HG03103 (cell line): Measurements from ENCODE around the gene SALL2.
"Not testable (repeated sequence)": the region's sequence is repeated elsewhere in the genome, so short reads cannot be mapped to it uniquely, and the experiment has no call there.

Experiments
- ATAC-seq: cut with Tn5 transposase; IDR thresholded peaks from one replicate; pipeline ENCODE4 v1.9.1; 2021; ENCODE audit warnings: low read depth; ENCODE audit not compliant: unreplicated experiment

SALL2 gene

DNA sequence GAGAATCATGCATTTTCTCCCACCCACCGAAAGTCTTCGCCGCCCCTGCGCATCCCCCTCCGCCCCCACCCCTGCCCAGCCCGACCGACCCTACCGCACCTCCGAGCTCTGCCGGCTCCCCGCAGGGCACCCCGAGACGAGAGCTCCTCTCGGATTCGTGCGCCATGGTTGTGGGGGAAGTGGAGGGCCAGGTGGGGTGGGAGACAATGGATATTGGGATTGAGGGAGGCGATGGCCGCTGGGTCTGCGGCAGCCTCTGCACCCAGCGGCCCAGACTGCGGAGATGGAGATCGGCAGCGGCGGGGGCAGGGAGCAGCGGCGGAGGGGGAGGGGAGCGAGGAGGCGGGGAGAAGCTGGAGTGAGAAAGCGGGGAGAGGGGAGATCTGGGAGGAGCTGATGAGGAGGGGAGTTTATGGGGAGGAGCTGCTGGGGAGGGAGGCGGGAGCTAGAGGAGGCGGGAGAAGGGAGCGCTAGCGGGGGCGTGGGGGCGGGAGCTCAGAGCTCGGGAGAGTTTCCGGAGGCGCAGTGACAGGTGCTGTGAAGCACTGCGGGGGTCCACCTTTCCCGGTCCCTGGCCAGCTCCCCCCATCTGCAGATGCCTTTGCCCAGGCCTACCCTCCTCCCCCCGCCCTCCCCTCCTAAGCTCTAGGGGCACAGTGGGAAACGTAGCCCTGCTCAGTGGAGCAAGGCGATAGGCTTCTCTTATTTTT, at the start of gene SALL2:
TSS of gene SALL2 (minus strand) at position 385 of the 710 bp plus-strand sequence. CDS start at position 166, 219 bp downstream.
- ATAC-seq, result no peak

DNA sequence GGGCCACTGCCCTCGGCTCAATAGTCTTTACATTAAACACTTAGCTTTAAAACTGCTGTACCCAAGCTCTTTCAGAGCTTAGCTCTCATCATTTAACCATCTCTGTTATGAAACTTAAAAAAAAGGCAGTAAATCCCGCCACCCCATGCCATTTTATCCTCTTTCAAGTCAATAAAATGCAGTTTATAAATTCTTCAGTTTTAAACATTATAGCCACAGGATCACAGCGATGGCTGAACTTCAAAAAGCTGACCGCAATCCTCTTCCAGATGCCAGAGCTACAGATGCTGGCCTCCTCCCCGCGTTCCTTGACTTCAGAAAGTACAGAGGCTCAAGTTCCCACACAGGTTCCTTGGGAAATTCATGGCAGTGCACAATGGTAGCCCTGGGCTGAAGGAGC, 49.5 kb upstream of the SALL2 start:
- no peak for ATAC-seq

DNA sequence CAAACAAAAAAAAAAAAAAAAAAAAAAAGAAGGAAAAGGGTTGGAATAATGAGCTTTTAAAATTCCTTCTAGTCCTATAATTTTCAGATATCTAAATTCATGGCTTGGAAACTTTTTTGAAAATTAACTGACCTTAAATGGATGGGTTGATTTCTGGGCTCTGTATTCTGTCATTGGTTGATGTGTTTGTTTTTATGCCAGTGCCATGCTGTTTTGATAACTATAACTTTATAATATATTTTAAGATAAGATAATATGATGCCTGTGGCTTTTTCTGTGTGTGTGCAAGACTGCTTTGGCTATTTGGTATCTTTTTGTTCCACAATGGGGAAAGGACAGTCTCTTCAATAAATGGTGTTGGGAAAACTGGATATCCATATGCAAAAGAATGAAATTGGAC, 46.5 kb upstream of the SALL2 start:
- no peak for ATAC-seq

DNA sequence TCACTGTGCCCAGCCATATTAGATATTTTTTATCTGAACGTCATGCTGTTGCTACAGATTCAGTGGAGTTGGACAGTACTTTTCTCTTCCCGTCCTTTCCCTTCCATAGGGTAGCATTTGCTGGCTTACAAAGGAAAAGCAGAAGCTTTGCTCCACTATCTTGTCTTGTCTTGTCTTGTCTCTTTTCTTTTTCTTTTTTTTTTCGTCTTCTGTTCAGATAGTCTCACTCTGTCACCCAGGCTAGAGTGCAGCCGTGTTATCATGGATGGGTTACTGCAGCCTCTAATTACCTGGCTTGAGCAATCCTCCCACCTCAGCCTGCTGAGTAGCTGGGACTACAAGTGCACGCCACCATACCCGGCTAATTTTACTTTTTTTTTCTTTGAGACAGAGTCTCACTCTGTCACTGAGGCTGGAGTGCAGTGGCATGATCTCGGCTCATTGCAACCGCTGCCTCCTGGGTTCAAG, 32.6 kb upstream of the SALL2 start:
- no peak for ATAC-seq

DNA sequence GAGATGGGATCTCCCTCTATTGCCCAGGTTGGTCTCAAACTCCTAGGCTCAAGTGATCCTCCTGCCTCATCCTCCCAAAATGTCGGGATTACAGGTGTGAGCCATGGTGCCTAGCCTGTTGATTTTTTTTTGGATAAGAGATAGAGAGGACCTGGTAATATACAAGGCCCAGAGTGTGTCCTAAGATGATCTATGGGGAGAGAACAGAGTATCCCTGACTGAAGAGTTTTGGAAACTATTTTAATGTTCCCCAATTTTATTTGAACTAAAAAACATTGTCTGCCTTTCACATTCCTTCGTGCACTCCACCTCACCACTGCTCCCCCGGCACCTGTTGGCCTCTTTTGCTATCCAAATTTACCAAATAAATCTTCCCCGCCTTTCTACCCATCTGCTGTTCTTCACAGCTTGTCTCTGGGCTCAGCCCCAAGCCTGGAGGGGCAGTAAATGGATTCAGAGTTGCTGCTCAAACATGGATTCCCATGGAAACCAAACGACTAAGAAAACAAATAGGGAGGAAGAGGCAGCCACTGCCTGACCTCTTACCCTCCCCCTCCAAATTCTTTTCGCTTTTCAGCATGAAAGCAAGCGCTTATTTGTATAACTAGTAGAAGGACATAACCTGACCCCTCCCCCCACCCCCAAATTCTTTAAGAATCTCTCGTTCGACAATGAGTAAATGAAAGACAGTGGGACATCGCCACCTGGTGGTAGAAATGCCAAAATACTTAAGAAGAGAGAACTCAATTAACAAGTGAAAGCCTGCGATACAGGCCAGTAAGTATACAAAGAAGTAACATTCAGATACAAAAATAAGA, 31.1 kb upstream of the SALL2 start:
- ATAC-seq, result no peak

DNA sequence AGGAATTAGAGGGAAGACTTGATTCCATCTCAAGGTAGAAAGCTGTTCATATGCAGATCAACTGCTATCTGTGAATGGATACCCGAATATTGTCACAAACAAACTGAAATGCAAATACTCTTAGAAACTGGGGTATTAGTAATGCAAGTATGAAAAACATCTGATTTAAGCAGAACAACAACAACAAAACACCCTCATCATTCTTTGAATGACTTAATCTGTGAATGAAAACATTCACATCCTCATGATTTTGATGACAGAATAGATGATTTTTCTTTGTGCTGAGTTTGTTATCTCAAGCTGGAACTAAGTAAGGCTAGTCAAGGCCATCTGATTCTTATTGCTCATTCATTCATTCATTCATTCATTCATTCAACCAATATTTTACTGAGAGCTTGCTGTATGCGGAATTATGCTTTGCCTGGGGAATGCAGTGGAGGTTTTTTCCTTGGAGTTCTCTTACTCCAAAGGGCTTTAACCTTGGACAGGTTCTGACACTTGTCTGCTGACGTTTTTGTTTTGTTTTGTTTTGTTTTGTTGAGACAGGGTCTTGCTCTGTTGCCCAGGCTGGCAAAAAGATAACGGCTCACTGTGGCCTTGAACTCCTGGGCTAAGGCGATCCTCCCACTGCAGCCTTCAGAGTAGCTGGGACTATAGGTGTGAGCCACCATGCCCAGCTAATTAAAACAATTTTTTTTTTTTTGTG, 30.4 kb upstream of the SALL2 start:
- ATAC-seq, result no peak

DNA sequence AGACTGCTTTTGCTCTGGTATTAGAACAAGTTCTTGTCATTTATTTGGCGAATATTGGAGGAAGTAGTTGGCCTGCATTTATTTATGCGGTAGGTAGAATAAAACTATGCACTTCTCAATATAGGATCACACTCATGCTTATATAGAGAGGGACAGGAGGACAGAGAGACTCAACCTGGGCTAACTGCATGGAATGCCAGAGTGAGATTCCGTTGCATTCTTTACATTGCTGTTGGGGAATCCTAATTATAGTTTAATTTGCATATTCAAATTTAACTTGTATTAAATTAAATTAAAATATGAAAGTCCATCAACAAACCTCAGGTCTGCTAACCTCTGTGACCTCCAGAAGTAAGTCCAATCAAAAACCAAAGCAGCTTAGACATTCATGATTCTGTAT, 27.1 kb upstream of the SALL2 start:
- no peak for ATAC-seq

DNA sequence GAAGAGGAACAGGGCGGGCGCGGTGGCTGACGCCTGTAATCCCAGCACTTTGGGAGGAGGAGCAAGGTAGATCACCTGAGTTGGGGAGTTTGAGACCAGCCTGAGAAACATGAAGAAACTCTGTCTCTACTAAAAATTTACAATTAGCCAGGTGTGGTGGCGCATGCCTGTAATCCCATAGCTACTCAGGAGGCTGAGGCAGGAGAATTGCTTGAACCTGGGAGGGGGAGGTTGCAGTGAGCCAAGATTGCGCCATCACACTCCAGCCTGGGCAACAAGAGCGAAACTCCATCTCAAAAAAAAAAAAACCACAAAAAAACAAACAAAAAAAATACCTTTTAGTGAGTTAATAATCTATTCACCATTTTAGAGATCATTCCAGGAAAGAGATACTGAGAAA, 18.4 kb upstream of the SALL2 start:
- not testable (repeated sequence) for ATAC-seq

DNA sequence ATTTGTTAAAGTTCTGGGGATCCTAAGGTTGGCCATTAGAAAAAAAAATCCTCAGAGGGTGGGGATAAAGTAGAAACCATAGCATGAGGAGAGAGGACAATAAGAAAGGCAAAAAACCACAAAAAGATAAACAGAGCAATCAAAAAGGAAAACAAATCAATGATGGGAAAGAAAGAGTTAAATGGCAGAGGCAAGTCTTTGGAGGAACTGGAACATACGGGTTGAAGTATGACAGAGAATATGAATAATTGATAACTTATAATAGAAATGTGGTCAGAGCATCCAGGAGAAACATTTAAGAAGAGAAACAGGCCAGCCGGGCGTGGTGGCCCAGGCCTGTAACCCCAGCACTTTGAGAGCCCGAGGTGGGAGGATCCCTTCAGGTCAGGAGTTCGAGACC, 17.8 kb upstream of the SALL2 start:
- ATAC-seq, result no peak

DNA sequence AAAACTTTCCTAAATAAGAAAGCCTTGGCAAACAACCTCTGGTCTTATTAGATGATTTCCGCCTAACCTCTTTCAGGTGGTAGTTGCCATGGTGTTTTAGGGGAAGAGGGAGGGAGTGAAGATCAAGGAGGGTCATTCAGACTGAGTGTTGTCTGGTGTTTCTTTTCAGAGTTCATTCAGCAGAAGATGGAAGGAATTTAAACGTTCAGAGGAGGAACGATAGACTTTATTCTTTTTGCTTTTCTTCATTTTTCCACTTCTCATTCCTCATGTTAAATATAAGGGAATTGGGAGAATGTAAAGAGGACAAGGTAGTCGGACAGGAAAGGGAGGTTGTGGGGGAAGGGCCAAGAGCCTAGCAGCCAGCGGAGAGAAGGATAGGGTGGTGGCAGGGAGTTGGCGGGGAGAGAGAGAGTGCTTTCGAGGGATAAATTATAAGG, 17.4 kb upstream of the SALL2 start:
- no peak for ATAC-seq

DNA sequence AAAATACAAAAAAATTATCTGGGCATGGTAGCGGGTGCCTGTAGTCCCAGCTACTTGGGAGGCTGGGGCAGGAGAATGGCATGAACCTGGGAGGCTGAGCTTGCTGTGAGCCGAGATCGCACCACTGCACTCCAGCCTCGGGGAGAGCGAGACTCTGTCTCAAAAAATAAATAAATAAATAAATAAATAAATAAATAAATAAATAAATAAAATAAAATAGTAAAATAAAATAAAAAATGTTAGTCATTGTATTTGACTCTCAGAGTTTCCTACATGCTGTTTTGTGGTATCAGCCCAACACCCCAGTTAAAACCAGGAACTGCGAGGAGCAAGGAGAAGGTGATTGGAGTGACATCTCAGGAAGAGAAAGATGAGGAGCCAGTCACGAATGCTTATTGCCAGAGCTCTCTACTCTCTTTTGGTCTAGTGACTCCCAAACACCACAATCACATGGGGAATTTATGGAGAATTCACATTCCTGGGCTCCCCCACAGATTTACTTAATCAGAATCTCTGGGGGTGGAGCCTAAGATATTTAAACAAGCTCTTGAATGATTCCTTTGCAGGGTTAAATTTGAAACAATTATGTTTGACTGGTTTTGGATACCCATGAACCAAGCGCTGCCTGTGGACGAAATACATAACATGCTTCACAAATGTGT, 15.4 kb upstream of the SALL2 start:
- ATAC-seq, result no peak

DNA sequence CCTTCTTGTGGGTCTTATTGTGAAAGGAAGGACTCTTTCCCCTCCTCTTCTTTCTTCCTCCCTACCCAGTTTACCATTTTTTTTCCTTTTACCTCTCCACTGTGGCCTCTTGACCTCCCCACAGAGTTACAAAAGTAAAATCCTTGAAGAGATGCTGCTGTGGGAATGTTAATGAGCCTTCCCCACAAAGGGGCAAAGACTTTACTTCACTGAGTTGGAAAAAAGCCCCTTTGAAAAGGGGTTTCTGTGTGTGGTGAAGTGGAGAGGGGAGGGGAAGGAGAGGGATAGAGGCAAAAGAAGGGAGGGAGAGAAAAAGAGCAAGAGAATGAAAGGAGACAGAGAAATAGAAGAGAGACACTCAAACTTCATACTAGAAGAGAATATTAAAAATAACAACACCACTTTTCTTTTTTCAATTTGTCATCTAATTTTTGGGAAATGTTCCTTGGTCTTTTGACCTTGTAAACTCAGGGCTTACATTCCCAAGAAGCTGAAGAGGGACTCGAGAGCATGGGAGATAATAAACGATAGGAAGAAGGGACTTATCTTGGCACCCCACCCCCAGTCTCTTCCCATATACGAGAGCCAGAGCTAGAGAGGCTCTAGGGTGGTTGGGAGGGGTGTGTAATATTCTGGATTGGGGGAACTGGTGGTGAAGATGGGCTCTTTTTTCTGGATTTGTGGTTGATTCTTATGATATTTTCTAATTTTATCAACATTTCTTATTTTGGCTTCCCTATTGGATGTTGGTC, 13.2 kb upstream of the SALL2 start:
- ATAC-seq, result no peak

DNA sequence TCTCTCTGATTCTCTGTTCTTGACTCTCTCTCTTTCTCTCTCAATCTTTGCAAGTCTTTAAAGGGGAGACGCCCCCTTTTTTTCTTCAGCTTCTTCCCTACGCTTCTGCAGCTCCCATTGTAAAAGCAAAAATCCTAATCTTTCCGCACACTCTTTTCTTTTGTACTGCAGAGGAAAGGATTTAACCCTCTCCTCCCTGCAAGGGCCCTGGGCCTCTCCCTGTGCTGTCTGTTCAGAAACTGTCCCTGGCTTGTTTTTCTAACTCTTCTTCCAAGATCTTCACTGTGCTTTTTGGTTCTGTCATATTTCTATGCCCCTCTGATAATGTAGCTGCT, 10.9 kb upstream of the SALL2 start:
- ATAC-seq, result no peak

DNA sequence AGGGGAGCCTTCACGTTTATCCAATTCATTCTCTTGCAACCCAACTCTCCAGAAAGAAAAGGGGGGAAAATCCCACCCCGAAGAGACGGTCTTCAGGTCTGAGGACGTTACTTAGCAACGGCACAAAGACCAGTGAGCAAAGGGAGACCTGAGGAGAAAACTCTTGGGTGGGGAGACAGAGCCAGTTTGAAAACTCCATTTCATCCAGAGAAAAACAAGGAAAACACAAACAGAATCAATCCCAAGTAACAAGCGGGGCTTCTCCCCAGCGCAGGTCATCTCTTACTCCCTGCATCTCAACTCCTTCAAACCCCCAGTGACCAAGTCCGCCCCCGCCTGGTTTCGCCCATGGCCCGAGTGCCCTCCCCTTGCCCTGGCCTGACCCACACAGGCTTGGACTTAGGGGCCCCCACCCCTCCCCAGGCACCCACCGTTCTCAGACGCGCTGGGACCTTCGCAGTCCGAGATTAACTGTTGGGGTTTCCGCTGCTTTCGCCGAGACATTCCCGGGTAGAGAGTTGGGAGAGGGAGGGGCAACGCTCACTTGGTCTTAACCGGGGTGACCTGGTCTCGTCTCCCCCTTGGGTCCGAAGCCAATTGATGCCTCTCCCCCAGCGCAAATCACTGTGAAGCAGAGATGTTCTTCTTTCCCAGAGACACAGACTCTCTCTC, 10.4 kb upstream of the SALL2 start:
- ATAC-seq, result no peak

DNA sequence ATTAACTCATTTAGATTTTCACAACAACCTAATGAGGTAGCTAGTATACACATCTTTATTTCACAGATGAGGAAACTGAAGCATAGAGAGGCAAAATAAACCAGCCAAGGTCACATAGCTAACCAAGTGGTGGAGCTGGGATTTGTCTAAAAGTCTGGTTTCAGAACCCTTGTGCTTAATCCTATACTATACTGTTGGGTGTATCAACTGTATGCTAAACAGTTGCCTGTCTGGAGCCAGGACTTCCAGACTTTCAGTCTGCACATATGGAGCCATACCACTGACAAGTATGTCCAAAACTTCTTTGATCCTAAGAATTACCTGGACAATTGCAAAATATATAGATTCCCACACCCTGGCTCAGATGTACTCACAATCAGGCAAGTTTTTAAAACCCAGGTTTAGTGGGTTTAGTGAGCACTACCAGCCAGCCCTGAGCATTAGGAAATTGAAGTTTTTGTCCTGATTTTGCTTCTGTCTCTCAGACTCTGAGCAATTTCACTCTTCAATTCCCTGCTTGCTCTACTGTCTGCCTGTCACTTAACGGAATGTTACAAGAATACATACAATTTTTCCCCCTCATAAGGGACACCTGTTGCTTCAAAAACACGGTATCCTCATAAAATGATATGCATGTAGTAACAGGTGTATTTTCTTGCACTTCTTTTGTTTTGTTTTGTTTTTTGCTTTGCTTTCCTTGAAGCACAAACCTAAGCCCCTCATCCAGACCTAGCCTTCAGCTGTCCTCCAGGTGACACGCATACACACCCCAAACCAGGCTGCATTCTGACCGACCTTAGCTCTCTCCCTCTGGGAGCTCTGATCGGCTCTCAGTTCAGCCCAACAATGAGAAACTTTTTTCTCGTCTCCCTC, 9.6 kb upstream of the SALL2 start:
- ATAC-seq, result no peak

DNA sequence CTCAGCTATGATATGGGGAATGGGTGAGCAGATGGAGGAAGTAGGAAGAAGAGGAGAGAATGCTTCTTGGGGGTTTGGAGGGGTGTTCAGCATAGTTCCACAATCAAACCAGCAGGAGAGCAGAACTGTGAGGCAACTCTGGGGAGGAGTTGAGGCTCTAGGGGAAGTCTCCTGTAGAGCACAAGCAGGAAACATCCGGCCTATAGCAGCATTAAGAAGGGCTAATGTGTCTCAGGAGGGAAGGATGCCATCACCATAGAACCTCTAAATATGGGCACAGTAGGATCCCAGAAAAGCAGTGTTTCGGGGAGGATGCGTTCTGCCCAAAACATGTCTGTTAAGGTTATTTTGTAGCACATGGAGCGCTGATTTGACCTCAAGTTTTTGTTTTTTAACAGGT, 8.4 kb upstream of the SALL2 start:
- ATAC-seq, result no peak

DNA sequence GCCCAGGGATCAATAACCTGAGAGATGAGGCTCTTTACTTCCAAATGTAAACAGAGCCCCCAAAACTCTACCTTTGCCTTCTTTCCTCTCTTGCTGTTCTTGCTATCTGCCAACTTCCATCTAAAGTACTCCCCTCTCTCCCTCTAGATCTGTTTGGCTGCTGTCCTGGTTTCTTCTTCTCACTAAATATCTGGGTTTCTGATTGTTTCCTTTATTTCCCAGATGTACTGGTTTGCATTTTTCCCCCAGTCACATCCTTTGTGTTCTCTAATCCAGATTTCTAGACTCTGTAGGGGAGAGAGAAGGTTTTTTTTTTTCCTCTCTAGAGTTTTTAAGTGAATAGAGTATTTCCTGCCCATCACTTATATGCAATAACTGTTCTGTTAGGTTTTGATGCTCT, 7.1 kb upstream of the SALL2 start:
- no peak for ATAC-seq

DNA sequence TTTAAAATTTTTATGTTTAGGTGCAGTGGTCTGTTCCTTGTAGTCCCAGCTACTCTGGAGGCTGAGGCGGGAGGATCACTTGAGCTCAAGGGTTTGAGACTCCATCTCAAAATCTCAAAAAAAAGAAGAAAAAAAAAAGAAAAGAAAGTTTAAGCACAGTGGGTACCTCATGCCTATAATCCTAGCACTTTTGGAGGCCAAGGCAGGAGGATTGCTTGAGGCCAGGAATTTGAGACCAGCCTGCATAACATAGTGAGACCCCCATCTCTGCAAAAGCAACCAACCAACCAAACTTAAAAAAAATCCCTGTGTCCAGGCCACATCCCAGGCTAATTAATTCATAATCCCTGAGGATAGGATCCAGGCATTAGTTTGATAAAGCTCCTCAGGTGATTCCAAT, 3.4 kb upstream of the SALL2 start:
- no peak for ATAC-seq
